HEK293 (cell line): ENCODE data around the gene DDN.

Experiments used
- ZNF302 ChIP-seq: fragments of 450-650 bp; formaldehyde crosslinking; IDR thresholded peaks from 2 replicates; pipeline ENCODE4 v1.5.1; 2016; ENCODE audit warnings: missing biosample characterization, missing genetic modification characterization, low read depth
- ZNF514 ChIP-seq: fragments of 450-650 bp; formaldehyde crosslinking; IDR thresholded peaks from 2 replicates; pipeline ENCODE4 v1.5.1; 2016; ENCODE audit warnings: missing biosample characterization, missing genetic modification characterization
- ZNF610 ChIP-seq: fragments of 450-650 bp; formaldehyde crosslinking; IDR thresholded peaks from 2 replicates; pipeline ENCODE4 v1.5.1; 2016; ENCODE audit warnings: missing biosample characterization, missing genetic modification characterization, borderline replicate concordance
- ZNF660 ChIP-seq: fragments of 450-650 bp; IDR thresholded peaks from 2 replicates; pipeline ENCODE4 v1.5.1; 2018; ENCODE audit warnings: missing biosample characterization, mild to moderate bottlenecking, missing genetic modification characterization
- TF ChIP-seq, protein P1 (sequence below): fragments of 450-650 bp; formaldehyde crosslinking; IDR thresholded peaks from 2 replicates; pipeline ENCODE4 v1.5.1; 2016; ENCODE audit warnings: missing biosample characterization, missing genetic modification characterization
- TF ChIP-seq, protein P2 (sequence below): fragments of 450-650 bp; formaldehyde crosslinking; IDR thresholded peaks from 2 replicates; pipeline ENCODE4 v1.5.1; 2016; ENCODE audit warnings: missing biosample characterization, missing genetic modification characterization

DNA sequence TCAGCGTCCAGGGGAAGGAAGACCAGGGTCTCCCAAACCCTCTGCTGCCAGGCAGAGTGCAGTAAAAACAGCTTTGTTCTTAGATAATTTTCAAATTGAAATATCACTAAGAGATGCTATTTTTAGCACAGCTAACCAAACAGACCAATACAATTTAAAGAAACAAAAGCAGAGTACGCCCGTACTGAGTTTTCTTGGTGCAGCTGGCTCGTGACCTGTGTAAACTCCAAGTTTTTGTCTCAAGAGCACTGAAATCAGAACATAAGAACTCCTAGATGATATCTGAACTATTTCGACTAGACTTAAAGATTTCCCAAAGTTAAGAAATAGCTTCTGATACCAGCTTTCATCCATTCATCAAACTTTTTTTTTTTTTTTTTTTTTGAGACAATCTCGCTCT lies 52.2 kb downstream of the DDN start:
- TF ChIP-seq, protein P1, sequence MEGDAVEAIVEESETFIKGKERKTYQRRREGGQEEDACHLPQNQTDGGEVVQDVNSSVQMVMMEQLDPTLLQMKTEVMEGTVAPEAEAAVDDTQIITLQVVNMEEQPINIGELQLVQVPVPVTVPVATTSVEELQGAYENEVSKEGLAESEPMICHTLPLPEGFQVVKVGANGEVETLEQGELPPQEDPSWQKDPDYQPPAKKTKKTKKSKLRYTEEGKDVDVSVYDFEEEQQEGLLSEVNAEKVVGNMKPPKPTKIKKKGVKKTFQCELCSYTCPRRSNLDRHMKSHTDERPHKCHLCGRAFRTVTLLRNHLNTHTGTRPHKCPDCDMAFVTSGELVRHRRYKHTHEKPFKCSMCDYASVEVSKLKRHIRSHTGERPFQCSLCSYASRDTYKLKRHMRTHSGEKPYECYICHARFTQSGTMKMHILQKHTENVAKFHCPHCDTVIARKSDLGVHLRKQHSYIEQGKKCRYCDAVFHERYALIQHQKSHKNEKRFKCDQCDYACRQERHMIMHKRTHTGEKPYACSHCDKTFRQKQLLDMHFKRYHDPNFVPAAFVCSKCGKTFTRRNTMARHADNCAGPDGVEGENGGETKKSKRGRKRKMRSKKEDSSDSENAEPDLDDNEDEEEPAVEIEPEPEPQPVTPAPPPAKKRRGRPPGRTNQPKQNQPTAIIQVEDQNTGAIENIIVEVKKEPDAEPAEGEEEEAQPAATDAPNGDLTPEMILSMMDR (tag by site-specific recombination), result no peak
- TF ChIP-seq ZNF660 (tag by site-specific recombination), result no peak
- TF ChIP-seq ZNF514 (tag by site-specific recombination), result no peak
- TF ChIP-seq, protein P2, sequence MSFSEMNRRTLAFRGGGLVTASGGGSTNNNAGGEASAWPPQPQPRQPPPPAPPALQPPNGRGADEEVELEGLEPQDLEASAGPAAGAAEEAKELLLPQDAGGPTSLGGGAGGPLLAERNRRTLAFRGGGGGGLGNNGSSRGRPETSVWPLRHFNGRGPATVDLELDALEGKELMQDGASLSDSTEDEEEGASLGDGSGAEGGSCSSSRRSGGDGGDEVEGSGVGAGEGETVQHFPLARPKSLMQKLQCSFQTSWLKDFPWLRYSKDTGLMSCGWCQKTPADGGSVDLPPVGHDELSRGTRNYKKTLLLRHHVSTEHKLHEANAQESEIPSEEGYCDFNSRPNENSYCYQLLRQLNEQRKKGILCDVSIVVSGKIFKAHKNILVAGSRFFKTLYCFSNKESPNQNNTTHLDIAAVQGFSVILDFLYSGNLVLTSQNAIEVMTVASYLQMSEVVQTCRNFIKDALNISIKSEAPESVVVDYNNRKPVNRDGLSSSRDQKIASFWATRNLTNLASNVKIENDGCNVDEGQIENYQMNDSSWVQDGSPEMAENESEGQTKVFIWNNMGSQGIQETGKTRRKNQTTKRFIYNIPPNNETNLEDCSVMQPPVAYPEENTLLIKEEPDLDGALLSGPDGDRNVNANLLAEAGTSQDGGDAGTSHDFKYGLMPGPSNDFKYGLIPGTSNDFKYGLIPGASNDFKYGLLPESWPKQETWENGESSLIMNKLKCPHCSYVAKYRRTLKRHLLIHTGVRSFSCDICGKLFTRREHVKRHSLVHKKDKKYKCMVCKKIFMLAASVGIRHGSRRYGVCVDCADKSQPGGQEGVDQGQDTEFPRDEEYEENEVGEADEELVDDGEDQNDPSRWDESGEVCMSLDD (tag by site-specific recombination), result no peak
- TF ChIP-seq ZNF610 (tag by site-specific recombination), result no peak
- no peak for TF ChIP-seq ZNF302 (tag by site-specific recombination)
